K562 (cell line): Measurements from ENCODE around the gene TSPAN14.

Experiments
- ERF ChIP-seq: fragments of 450-650 bp; formaldehyde crosslinking; IDR thresholded peaks from 2 replicates; pipeline ENCODE4 v1.4.0; 2020; ENCODE audit warnings: mild to moderate bottlenecking, mixed read lengths
- HDAC6 ChIP-seq: IDR thresholded peaks from 2 replicates; pipeline ENCODE4 v1.6.1; 2012; ENCODE audit warnings: low read depth, mild to moderate bottlenecking, control low read depth, inconsistent platforms, low read length, moderate library complexity
- HNRNPL ChIP-seq: fragments of 200-400 bp; formaldehyde crosslinking; IDR thresholded peaks from 2 replicates; pipeline ENCODE4 v1.6.1; 2017; ENCODE audit warnings: low read depth, mild to moderate bottlenecking, low read length
- L3MBTL2 ChIP-seq: fragments of 450-650 bp; IDR thresholded peaks from 2 replicates; pipeline ENCODE4 v1.6.1; 2016; ENCODE audit warnings: mild to moderate bottlenecking, moderate library complexity
- MCM5 ChIP-seq: fragments of 450-650 bp; IDR thresholded peaks from 2 replicates; pipeline ENCODE4 v1.6.1; 2016; ENCODE audit warnings: low read depth
- SP1 ChIP-seq: sonication (generic); formaldehyde crosslinking; IDR thresholded peaks from 2 replicates; pipeline ENCODE4 v1.8.1; 2022; ENCODE audit warnings: mild to moderate bottlenecking, missing genetic modification reagents
- TF ChIP-seq, protein P1 (sequence below): sonication (generic); formaldehyde crosslinking; IDR thresholded peaks from 2 replicates; pipeline ENCODE4 v1.9.0; 2022; ENCODE audit warnings: mild to moderate bottlenecking, missing genetic modification reagents
- TF ChIP-seq, protein P2 (sequence below), 3 experiments: IDR thresholded peaks in 2 of 3; conservative IDR thresholded peaks in 1 of 3; 2 replicates each; pipeline ENCODE4 v1.5.1; 2011 to 2012; ENCODE audit warnings: low read length in 3 of 3, mild to moderate bottlenecking in 3 of 3, control low read depth in 2 of 3, improper control_type of control experiment in 1 of 3, inconsistent platforms in 1 of 3, low read depth in 1 of 3, mixed read lengths in 1 of 3, moderate library complexity in 1 of 3; ENCODE audit not compliant: insufficient read depth in 2 of 3

DNA sequence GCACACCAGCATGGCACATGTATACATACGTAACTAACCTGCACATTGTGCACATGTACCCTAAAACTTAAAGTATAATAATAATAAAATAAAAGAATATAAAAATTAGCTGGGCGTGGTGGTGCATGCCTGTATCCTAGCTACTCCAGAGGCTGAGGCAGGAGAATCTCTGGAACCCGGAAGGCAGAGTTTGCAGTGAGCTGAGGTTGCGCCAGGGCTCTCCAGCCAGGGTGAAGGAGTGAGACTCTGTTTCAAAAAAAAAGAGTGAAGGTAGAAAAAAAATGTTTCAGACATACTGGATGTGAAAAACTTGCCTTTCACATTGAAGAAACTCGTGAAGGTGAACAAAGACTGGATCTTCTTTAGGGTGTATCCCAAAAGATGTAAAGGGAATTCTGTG is 26.7 kb downstream of the TSPAN14 start:
- no peak for TF ChIP-seq SP1 (CRISPR knock-in tag)
- no peak for TF ChIP-seq HDAC6
- TF ChIP-seq ERF (CRISPR knock-in tag): no peak
- no peak for TF ChIP-seq HNRNPL
- TF ChIP-seq, protein P1, sequence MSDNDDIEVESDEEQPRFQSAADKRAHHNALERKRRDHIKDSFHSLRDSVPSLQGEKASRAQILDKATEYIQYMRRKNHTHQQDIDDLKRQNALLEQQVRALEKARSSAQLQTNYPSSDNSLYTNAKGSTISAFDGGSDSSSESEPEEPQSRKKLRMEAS (CRISPR knock-in tag): no peak
- TF ChIP-seq, protein P2, sequence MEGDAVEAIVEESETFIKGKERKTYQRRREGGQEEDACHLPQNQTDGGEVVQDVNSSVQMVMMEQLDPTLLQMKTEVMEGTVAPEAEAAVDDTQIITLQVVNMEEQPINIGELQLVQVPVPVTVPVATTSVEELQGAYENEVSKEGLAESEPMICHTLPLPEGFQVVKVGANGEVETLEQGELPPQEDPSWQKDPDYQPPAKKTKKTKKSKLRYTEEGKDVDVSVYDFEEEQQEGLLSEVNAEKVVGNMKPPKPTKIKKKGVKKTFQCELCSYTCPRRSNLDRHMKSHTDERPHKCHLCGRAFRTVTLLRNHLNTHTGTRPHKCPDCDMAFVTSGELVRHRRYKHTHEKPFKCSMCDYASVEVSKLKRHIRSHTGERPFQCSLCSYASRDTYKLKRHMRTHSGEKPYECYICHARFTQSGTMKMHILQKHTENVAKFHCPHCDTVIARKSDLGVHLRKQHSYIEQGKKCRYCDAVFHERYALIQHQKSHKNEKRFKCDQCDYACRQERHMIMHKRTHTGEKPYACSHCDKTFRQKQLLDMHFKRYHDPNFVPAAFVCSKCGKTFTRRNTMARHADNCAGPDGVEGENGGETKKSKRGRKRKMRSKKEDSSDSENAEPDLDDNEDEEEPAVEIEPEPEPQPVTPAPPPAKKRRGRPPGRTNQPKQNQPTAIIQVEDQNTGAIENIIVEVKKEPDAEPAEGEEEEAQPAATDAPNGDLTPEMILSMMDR (IDR thresholded peaks at IDR 0.05 in 2 of 3, conservative IDR thresholded peaks at IDR 0.05 in 1 of 3; ENCODE audit: insufficient read depth in 2 of 3, low read depth in 1 of 3, low read length in 3 of 3): no peak
- no peak for TF ChIP-seq L3MBTL2
- TF ChIP-seq MCM5: no peak
